Endodermal cell (in vitro differentiated cells): ENCODE measurements around the gene TMIGD3. TPM values are rescaled to one million over a fixed set of nuclear protein-coding genes. Genes with fewer than 3 reads are reported as not detected.

Experiments used
- DNase-seq: peaks from one replicate; pipeline ENCODE4 v3.0.0-alpha.2; 2017
- H3K27ac ChIP-seq: 2 replicates; pipeline ENCODE4 v1.5.1; 2013; ENCODE audit warnings: mild to moderate bottlenecking, low read depth, low read length, moderate library complexity
- H3K27me3 ChIP-seq: 2 replicates; pipeline ENCODE4 v1.6.1; 2013; ENCODE audit warnings: mild to moderate bottlenecking, low read length, moderate library complexity; ENCODE audit not compliant: insufficient read depth, control insufficient read depth, poor library complexity, severe bottlenecking
- H3K36me3 ChIP-seq: 2 replicates; pipeline ENCODE4 v1.7.0; 2013; ENCODE audit warnings: mild to moderate bottlenecking, low read length, moderate library complexity; ENCODE audit not compliant: control insufficient read depth, insufficient read depth
- H3K4me1 ChIP-seq: one replicate; pipeline ENCODE4 v1.7.0; 2013; ENCODE audit warnings: low read length; ENCODE audit not compliant: control insufficient read depth, insufficient read depth
- H3K4me3 ChIP-seq: 2 replicates; pipeline ENCODE4 v1.5.1; 2013; ENCODE audit warnings: mild to moderate bottlenecking, low read length, moderate library complexity
- H3K9ac ChIP-seq: 2 replicates; pipeline ENCODE4 v1.6.1; 2013; ENCODE audit warnings: mild to moderate bottlenecking, low read length, moderate library complexity; ENCODE audit not compliant: poor library complexity, severe bottlenecking; ENCODE audit errors: extremely low read depth
- H3K9me3 ChIP-seq: 2 replicates; pipeline ENCODE4 v1.6.1; 2013; ENCODE audit warnings: mild to moderate bottlenecking, low read length, moderate library complexity; ENCODE audit not compliant: control insufficient read depth
- H3K27ac Mint-ChIP-seq: 2 replicates; pipeline ENCODE4 v1.8.0; 2020; ENCODE audit warnings: mixed read lengths
- H3K27me3 Mint-ChIP-seq: 2 replicates; pipeline ENCODE4 v1.8.0; 2021; ENCODE audit warnings: mild to moderate bottlenecking, mixed read lengths; ENCODE audit not compliant: insufficient read depth
- H3K36me3 Mint-ChIP-seq: 2 replicates; pipeline ENCODE4 v1.8.0; 2020; ENCODE audit warnings: low read depth, mixed read lengths
- H3K4me1 Mint-ChIP-seq: 2 replicates; pipeline ENCODE4 v1.8.0; 2020; ENCODE audit warnings: mixed read lengths
- H3K4me3 Mint-ChIP-seq: 2 replicates; pipeline ENCODE4 v1.8.0; 2020; ENCODE audit warnings: mild to moderate bottlenecking, moderate library complexity, mixed read lengths
- H3K9me3 Mint-ChIP-seq: 2 replicates; pipeline ENCODE4 v1.8.0; 2020; ENCODE audit warnings: mild to moderate bottlenecking, mixed read lengths
- CTCF ChIP-seq: fragments of 200-600 bp; sonication (generic); conservative IDR thresholded peaks from 2 replicates; pipeline ENCODE4 v1.5.0; 2021; ENCODE audit warnings: antibody characterized with exemption, mild to moderate bottlenecking
- WGBS, 2 experiments: methylation state at CpG; one replicate each; pipeline versions ENCODE4 v1.1.5 to v1.1.7; 2013; ENCODE audit warnings: missing lambda C conversion rate in 2 of 2, mixed read lengths in 1 of 2; ENCODE audit not compliant: insufficient coverage in 1 of 2, insufficient read length in 1 of 2; 5-methylcytosine and 5-hydroxymethylcytosine counted together
- long read RNA-seq, 4 experiments: library from polyadenylated mRNA in 2 of 4; library from RNA in 1 of 4; library from capped mRNA in 1 of 4; stranded (forward) in 3 of 4; unstranded in 1 of 4; transcript quantifications; one replicate each; pipeline ENCODE4 v2.0.0, GENCODE V29; 2020 to 2021; ENCODE audit warnings: inconsistent platforms in 1 of 4
- polyA plus RNA-seq, 2 experiments: library from polyadenylated mRNA; stranded (reverse); fragments of 50-300 nt; gene quantifications; one replicate each; pipeline ENCODE4 v1.2.3, GENCODE V29; 2013
- total RNA-seq, 2 donors: library from RNA; stranded (reverse); fragmentation: NEBNext Ultra II Directional in 1 of 2; extraction: Animal tissue kit (Norgen Biotek cat#: 25700) in 1 of 2; gene quantifications; 2 replicates in 1 of 2; 3 replicates in 1 of 2; pipeline ENCODE4 v1.2.1, GENCODE V29; 2021

The TMIGD3 gene
- not detected for total RNA-seq
- not detected for polyA plus RNA-seq (2013, experiment 1 of 2)
- not detected for polyA plus RNA-seq (2013, experiment 2 of 2)
- long read RNA-seq, experiment 1 = 0 reads
- long read RNA-seq, experiment 2 = 0 reads
- long read RNA-seq, experiment 3 = 0 reads
- long read RNA-seq, experiment 4 = 0 reads

GRCh38 chr1:111503585-111504060 is at the start of gene TMIGD3, which contains the start of gene ADORA3:
Gene TMIGD3 (minus strand): TSS chr1:111503633. CDS start chr1:111503354, 279 bp downstream.
Gene ADORA3 (minus strand): TSS chr1:111503633. CDS start chr1:111503354, 279 bp downstream.
- no peaks in the 10 kb centered on the region for H3K27me3 Mint-ChIP-seq
- TF ChIP-seq CTCF = no peak
- H3K27ac Mint-ChIP-seq = no peak within 1 kb of the TSS
- H3K4me3 ChIP-seq = no peak within 1 kb of the TSS
- no peak within 1 kb of the TSS for H3K9ac ChIP-seq
- peaks cover 8% of the 10 kb centered on the region for H3K4me1 Mint-ChIP-seq
- no peaks in the 10 kb centered on the region for H3K36me3 Mint-ChIP-seq
- H3K4me1 ChIP-seq = peaks cover 8% of the 10 kb centered on the region
- no peak for DNase-seq
- H3K27ac ChIP-seq = no peak within 1 kb of the TSS
- H3K9me3 Mint-ChIP-seq = no peaks in the 10 kb centered on the region
- no peaks in the 10 kb centered on the region for H3K36me3 ChIP-seq
- H3K4me3 Mint-ChIP-seq = no peak within 1 kb of the TSS
- 79 to 87% methylated on average over 3 to 4 of the region's 4 CpGs for WGBS, 2 experiments
- H3K9me3 ChIP-seq = no peaks in the 10 kb centered on the region
- H3K27me3 ChIP-seq = peaks cover 4% of the 10 kb centered on the region

- Mint-ChIP-seq H3K4me3 (no peak overlapping the region), H3K4me1 (peaks cover 9% of the 10 kb centered on the region), H3K36me3 (no peaks in the 10 kb centered on the region), H3K27me3 (peaks cover 3% of the 10 kb centered on the region), H3K9me3 (no peaks in the 10 kb centered on the region), H3K27ac (no peak overlapping the region)
- no peak for DNase-seq
- no peak for TF ChIP-seq CTCF
- Histone ChIP-seq H3K9me3 (no peaks in the 10 kb centered on the region), H3K4me1 (no peaks in the 10 kb centered on the region), H3K27ac (no peak overlapping the region), H3K36me3 (no peaks in the 10 kb centered on the region), H3K4me3 (no peak overlapping the region), H3K9ac (no peak overlapping the region), H3K27me3 (no peaks in the 10 kb centered on the region)
- WGBS, 2 experiments = 83 to 93% methylated on average over 3 of the region's 3 CpGs
Observed at GRCh38 chr1:111553196-111553595, 49.8 kb upstream of the TMIGD3 start.

GRCh38 chr1:111552587-111552986 is 49.2 kb upstream of the TMIGD3 start:
- Mint-ChIP-seq H3K36me3 (no peaks in the 10 kb centered on the region), H3K27me3 (peaks cover 3% of the 10 kb centered on the region), H3K4me1 (peaks cover 9% of the 10 kb centered on the region), H3K27ac (no peak overlapping the region), H3K4me3 (no peak overlapping the region), H3K9me3 (no peaks in the 10 kb centered on the region)
- no peak overlapping the region for H3K4me3 ChIP-seq
- TF ChIP-seq CTCF = no peak
- no peak overlapping the region for H3K27ac ChIP-seq
- H3K36me3 ChIP-seq = no peaks in the 10 kb centered on the region
- no peaks in the 10 kb centered on the region for H3K4me1 ChIP-seq
- no peak for DNase-seq
- no peaks in the 10 kb centered on the region for H3K9me3 ChIP-seq
- no peak overlapping the region for H3K9ac ChIP-seq
- H3K27me3 ChIP-seq = no peaks in the 10 kb centered on the region
